Natural killer cell treated with Interleukin-12 subunit alpha and Interleukin-12 subunit beta and Interleukin-15 and Interleukin-18, amount 100 ng/mL, for 72 hours (primary cell): ENCODE results near the gene ZDHHC15. TPM values are rescaled to one million over a fixed set of nuclear protein-coding genes. Genes with fewer than 3 reads are reported as not detected.
"Not testable (repeated sequence)": the region's sequence is repeated elsewhere in the genome, so short reads cannot be mapped to it uniquely, and the experiment has no call there.

ENCODE experiments used
- ATAC-seq, 2 donors: fragments of 150-1000 bp; cut with Tn5 transposase in 1 of 2; sonication (Bioruptor Pico), chemical (Tn5 transposase) in 1 of 2; 2 replicates each; pipeline ENCODE4 v1.10.0; 2021
- DNase-seq: peaks from one replicate; pipeline ENCODE4 v3.0.0; 2022; ENCODE audit warnings: low spot score
- H3K27ac Mint-ChIP-seq, 2 donors: 1 replicate in 1 of 2; 2 replicates in 1 of 2; pipeline ENCODE4 v1.8.0; 2022; ENCODE audit warnings: mixed read lengths in 2 of 2, mild to moderate bottlenecking in 1 of 2, moderate library complexity in 1 of 2
- H3K27me3 Mint-ChIP-seq, 2 donors: 1 replicate in 1 of 2; 2 replicates in 1 of 2; pipeline ENCODE4 v1.8.0; 2022; ENCODE audit warnings: mixed read lengths in 2 of 2
- H3K36me3 Mint-ChIP-seq: one replicate; pipeline ENCODE4 v1.8.0; 2022; ENCODE audit warnings: mixed read lengths
- H3K4me1 Mint-ChIP-seq, 2 donors: 1 replicate in 1 of 2; 2 replicates in 1 of 2; pipeline ENCODE4 v1.8.0; 2022; ENCODE audit warnings: low read depth in 2 of 2, mixed read lengths in 2 of 2, mild to moderate bottlenecking in 1 of 2
- H3K4me3 Mint-ChIP-seq: one replicate; pipeline ENCODE4 v1.8.0; 2022; ENCODE audit warnings: mixed read lengths
- H3K9me3 Mint-ChIP-seq: 2 replicates; pipeline ENCODE4 v1.8.0; 2022; ENCODE audit warnings: mixed read lengths
- total RNA-seq, 2 donors: library from RNA; stranded (reverse); gene quantifications; one replicate each; pipeline ENCODE4 v1.2.3, GENCODE V29; 2022

ZDHHC15 gene
- total RNA-seq, 2 donors from 2014 or later: not detected

DNA sequence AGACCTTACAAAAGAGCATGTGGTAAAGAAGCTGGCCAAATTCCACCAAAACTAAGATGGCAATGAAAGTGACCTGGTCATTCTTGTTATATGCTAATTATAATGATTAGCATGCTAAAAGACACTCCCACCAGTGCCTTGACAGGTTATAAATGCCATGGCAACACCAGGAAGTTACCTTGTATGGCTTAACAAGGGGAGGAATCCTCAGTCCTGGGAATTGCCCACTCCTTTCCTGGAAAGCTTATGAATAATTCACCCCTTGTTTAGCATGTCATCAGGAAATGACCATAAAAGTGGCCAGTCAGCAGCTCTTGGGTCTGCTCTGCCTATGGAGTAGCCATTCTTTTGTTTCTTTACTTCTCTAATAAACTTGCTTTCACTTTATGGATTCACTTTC, 161.0 kb downstream of the ZDHHC15 start:
- ATAC-seq (no peak), DNase-seq (no peak)
- Mint-ChIP-seq H3K36me3 (peaks cover 8% of the 10 kb centered on the region), H3K27ac (no peak overlapping the region), H3K9me3 (peaks cover 2% of the 10 kb centered on the region), H3K4me3 (no peak overlapping the region), H3K27me3 (peaks cover 0 to 7% of the 10 kb centered on the region in 2 donors), H3K4me1 (no peaks in the 10 kb centered on the region)

GRCh38 chrX:75348601-75349000, 174.2 kb downstream of the ZDHHC15 start:
- not testable (repeated sequence) for H3K4me1 Mint-ChIP-seq, H3K27me3 Mint-ChIP-seq, DNase-seq, H3K27ac Mint-ChIP-seq, H3K4me3 Mint-ChIP-seq, ATAC-seq, H3K9me3 Mint-ChIP-seq
- peaks cover 23% of the 10 kb centered on the region for H3K36me3 Mint-ChIP-seq

GRCh38 chrX:75337525-75337924, 185.3 kb downstream of the ZDHHC15 start:
- Mint-ChIP-seq H3K27ac (no peak overlapping the region), H3K4me1 (no peaks in the 10 kb centered on the region), H3K4me3 (no peak overlapping the region), H3K9me3 (no peaks in the 10 kb centered on the region), H3K27me3 (no peaks in the 10 kb centered on the region), H3K36me3 (peaks cover 14% of the 10 kb centered on the region)
- DNase-seq (no peak), ATAC-seq (no peak)

DNA sequence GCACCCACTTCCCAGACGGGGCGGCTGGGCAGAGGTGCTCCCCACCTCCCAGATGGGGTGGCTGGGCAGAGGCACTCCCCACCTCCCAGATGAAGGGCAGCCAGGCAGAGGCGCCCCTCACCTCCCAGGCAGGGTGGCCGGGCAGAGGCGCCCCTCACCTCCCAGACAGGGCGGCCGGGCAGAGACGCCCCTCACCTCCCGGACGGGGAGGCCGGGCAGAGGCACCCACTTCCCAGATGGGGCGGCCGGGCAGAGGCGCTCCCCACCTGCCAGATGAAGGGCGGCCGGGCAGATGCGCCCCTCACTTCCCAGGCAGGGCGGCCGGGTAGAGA, 187.7 kb downstream of the ZDHHC15 start:
- no peak overlapping the region for H3K27ac Mint-ChIP-seq
- H3K9me3 Mint-ChIP-seq: peaks cover 3% of the 10 kb centered on the region
- no peak for DNase-seq
- no peaks in the 10 kb centered on the region for H3K27me3 Mint-ChIP-seq
- peaks cover 35% of the 10 kb centered on the region for H3K36me3 Mint-ChIP-seq
- H3K4me3 Mint-ChIP-seq: no peak overlapping the region
- H3K4me1 Mint-ChIP-seq: no peaks in the 10 kb centered on the region
- no peak for ATAC-seq

- H3K9me3 Mint-ChIP-seq, H3K27ac Mint-ChIP-seq, ATAC-seq, DNase-seq, H3K27me3 Mint-ChIP-seq, H3K4me3 Mint-ChIP-seq, H3K4me1 Mint-ChIP-seq: not testable (repeated sequence)
- peaks cover 35% of the 10 kb centered on the region for H3K36me3 Mint-ChIP-seq
Measured at GRCh38 chrX:75334407-75335126, 188.3 kb downstream of the ZDHHC15 start.

- ATAC-seq (no peak), DNase-seq (no peak)
- Mint-ChIP-seq H3K36me3 (peaks cover 40% of the 10 kb centered on the region), H3K4me3 (no peak overlapping the region), H3K27ac (no peak overlapping the region), H3K4me1 (no peaks in the 10 kb centered on the region), H3K9me3 (peaks cover 3% of the 10 kb centered on the region), H3K27me3 (no peaks in the 10 kb centered on the region)
Measured at GRCh38 chrX:75327607-75328006, 195.2 kb downstream of the ZDHHC15 start.

Other genes with a start within 250 kb of the ZDHHC15 start
- gene UPRT, start 249.0 kb downstream of the ZDHHC15 start, total RNA-seq: 10 to 100 TPM; 20.6 to 26.3 TPM